DND-41 (cell line): Measurements from ENCODE around the gene IPCEF1.

Experiments used
- EZH2 ChIP-seq: IDR thresholded peaks from 3 replicates; pipeline ENCODE4 v1.6.1; 2012; ENCODE audit warnings: borderline replicate concordance, low read depth, mild to moderate bottlenecking, moderate library complexity, low read length, inconsistent platforms; ENCODE audit not compliant: severe bottlenecking
- TF ChIP-seq, protein P1 (sequence below): IDR thresholded peaks from 2 replicates; pipeline ENCODE4 v1.5.1; 2012; ENCODE audit warnings: borderline replicate concordance, low read length, moderate library complexity, mild to moderate bottlenecking; ENCODE audit not compliant: poor library complexity, severe bottlenecking; ENCODE audit errors: extremely low read depth

DNA sequence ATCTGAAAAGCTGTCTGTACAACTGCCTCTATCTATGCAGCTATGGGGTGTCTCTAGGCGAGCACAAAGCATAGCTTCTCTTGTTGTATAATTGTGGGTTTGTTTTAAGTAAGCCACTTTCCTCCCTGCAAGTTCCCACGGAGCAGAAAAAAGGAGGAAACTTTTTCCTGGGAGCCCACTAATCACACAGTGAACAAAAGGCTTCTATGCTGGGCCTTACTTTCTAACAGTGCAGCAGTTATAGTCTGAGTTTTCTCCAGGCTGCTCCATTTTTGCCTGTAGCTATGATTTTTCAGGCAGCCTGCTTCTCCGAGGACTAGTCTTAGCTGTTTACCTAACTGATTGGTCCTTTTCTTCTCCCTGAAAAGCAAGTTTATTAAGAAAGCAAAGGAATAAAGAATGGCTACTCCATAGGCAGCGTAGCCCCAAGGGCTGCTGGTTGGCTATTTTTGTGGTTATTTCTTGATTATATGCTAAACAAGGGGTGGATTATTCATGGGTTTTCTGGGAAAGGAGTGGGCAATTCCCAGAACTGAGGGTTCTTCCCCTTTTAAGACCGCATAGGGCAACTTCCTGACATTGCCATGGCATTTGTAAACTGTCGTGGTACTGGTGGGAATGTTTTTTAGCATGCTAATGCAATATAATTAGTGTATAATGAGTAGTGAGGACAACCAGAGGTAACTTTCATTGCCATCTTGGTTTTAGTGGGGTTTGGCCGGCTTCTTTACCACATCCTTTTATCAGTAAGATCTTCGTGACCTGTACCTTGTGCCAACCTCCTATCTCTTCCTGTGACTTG, 233.2 kb downstream of the IPCEF1 start:
- no peak for TF ChIP-seq EZH2
- TF ChIP-seq, protein P1, sequence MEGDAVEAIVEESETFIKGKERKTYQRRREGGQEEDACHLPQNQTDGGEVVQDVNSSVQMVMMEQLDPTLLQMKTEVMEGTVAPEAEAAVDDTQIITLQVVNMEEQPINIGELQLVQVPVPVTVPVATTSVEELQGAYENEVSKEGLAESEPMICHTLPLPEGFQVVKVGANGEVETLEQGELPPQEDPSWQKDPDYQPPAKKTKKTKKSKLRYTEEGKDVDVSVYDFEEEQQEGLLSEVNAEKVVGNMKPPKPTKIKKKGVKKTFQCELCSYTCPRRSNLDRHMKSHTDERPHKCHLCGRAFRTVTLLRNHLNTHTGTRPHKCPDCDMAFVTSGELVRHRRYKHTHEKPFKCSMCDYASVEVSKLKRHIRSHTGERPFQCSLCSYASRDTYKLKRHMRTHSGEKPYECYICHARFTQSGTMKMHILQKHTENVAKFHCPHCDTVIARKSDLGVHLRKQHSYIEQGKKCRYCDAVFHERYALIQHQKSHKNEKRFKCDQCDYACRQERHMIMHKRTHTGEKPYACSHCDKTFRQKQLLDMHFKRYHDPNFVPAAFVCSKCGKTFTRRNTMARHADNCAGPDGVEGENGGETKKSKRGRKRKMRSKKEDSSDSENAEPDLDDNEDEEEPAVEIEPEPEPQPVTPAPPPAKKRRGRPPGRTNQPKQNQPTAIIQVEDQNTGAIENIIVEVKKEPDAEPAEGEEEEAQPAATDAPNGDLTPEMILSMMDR: no peak
